Skeletal muscle tissue (tissue), 4 donors: ENCODE data around the gene TIMM8A. TPM values are rescaled to one million over a fixed set of nuclear protein-coding genes. Genes with fewer than 3 reads are reported as not detected.
"Not testable (repeated sequence)": the region's sequence is repeated elsewhere in the genome, so short reads cannot be mapped to it uniquely, and the experiment has no call there.

Experiments
- H3K27ac ChIP-seq: one replicate; pipeline ENCODE4 v1.7.0; 2013; ENCODE audit warnings: mild to moderate bottlenecking, low read depth, low read length, inconsistent platforms
- H3K27me3 ChIP-seq, 3 donors: one replicate each; pipeline ENCODE4 v1.7.0; 2013; ENCODE audit warnings: low read length in 3 of 3; ENCODE audit not compliant: control insufficient read depth in 3 of 3, insufficient read depth in 3 of 3
- H3K36me3 ChIP-seq, 3 donors: one replicate each; pipeline ENCODE4 v1.7.0; 2013; ENCODE audit warnings: low read length in 3 of 3; ENCODE audit not compliant: control insufficient read depth in 3 of 3, insufficient read depth in 3 of 3
- H3K4me1 ChIP-seq, 3 donors: one replicate each; pipeline ENCODE4 v1.7.0; 2013; ENCODE audit warnings: low read length in 3 of 3, mild to moderate bottlenecking in 3 of 3; ENCODE audit not compliant: control insufficient read depth in 3 of 3, insufficient read depth in 3 of 3
- H3K4me3 ChIP-seq, 3 donors: one replicate each; pipeline ENCODE4 v1.7.0; 2013; ENCODE audit warnings: low read length in 3 of 3
- H3K9ac ChIP-seq, 3 donors: one replicate each; pipeline ENCODE4 v1.7.0; 2013; ENCODE audit warnings: low read length in 3 of 3, mild to moderate bottlenecking in 3 of 3, moderate library complexity in 2 of 3, low read depth in 1 of 3
- H3K9me3 ChIP-seq, 3 donors: one replicate each; pipeline ENCODE4 v1.7.0; 2013; ENCODE audit warnings: low read length in 3 of 3; ENCODE audit not compliant: control insufficient read depth in 3 of 3
- total RNA-seq: library from RNA; depleted of rRNA; stranded (reverse); fragments of >200 nt; gene quantifications from one replicate; pipeline ENCODE4 v1.2.3, GENCODE V29; 2014
- donor health status: Osteomylitis.

The TIMM8A gene
- total RNA-seq, 1 donor from 2014 or later = 3.1 TPM

- Histone ChIP-seq H3K4me1 (no peaks in the 10 kb centered on the region), H3K9me3 (no peaks in the 10 kb centered on the region), H3K36me3 (no peaks in the 10 kb centered on the region), H3K4me3 (no peak overlapping the region), H3K9ac (no peak overlapping the region), H3K27ac (no peak overlapping the region), H3K27me3 (peaks cover 0 to 4% (median 3%) of the 10 kb centered on the region in 3 donors)
Observed at GRCh38 chrX:101360390-101360789, 11.8 kb upstream of the TIMM8A start.

DNA sequence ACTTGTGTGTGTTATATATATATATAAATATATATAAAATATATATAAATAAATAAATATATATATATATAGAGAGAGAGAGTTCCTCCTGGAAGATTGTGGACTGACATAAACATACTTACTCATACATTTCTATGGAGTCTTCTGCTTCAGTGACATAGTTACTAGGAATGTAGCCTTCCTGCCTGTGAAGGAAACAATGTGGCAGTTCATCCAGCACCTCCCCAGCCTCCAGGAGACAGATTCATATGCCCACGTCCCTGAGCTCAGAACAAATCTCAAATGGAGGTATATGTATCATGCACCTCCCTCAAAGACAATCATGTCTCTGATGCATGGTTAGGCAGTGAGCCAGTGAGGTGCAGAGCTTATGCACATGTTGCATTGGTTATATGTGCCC lies 11.4 kb upstream of the TIMM8A start:
- Histone ChIP-seq H3K27me3 (peaks cover 0 to 4% (median 3%) of the 10 kb centered on the region in 3 donors), H3K9ac (no peak overlapping the region), H3K27ac (no peak overlapping the region), H3K36me3 (no peaks in the 10 kb centered on the region), H3K9me3 (no peaks in the 10 kb centered on the region), H3K4me1 (no peaks in the 10 kb centered on the region), H3K4me3 (no peak overlapping the region)

DNA sequence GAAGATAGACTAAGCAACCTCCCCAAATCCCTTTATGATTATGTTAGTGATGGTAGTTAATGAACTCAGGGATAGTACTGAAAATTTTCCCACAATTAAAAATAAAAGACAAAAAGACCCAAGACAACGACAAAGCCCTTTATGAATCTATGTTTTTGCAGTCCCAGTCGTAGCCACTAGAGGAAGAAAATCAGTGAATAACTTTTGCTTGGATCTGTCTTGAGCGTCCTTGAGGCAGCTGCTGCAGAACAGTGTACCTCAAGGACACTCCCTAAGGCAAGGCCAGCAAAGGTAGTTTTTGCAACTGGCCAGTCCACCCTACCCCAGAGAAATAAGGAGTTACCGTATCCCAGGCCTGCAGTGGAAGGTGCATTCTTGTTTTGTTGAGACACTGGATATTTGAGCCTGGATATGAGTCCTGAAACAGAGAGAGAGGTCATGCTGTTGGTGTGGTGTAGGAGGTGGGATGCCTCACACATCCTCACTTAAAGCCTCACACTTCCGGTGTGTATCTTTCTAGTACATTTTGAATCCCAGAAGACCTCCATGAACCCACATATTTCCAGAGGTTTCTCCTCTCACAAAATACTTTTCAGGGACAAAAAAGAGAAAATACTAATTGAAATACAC lies 8.7 kb upstream of the TIMM8A start:
- Histone ChIP-seq H3K27me3 (peaks cover 0 to 4% (median 3%) of the 10 kb centered on the region in 3 donors), H3K27ac (no peak overlapping the region), H3K4me3 (no peak overlapping the region)

GRCh38 chrX:101349193-101349562 lies 636 bp upstream of the TIMM8A start:
- Histone ChIP-seq H3K9ac (peak overlapping the region; percentile 72 to 84 (median 74)), H3K4me1 (peaks cover 0 to 6% (median 4%) of the 10 kb centered on the region in 3 donors), H3K36me3 (no peaks in the 10 kb centered on the region), H3K27me3 (no peaks in the 10 kb centered on the region), H3K4me3 (peak overlapping the region; percentile 87 to 90 (median 87)), H3K9me3 (no peaks in the 10 kb centered on the region), H3K27ac (no peak overlapping the region)

More for the DNA sequence above, 8.7 kb upstream of the TIMM8A start:
- Histone ChIP-seq H3K9me3 (no peaks in the 10 kb centered on the region), H3K36me3 (no peaks in the 10 kb centered on the region), H3K4me1 (no peaks in the 10 kb centered on the region), H3K9ac (no peak overlapping the region)

GRCh38 chrX:101347859-101348451 lies 587 bp downstream of the TIMM8A start:
- Histone ChIP-seq H3K27me3 (no peaks in the 10 kb centered on the region), H3K9ac (peak overlapping the region; percentile 72 to 84 (median 74)), H3K4me3 (peak overlapping the region; percentile 87 to 90 (median 87)), H3K36me3 (no peaks in the 10 kb centered on the region), H3K9me3 (no peaks in the 10 kb centered on the region), H3K4me1 (peaks cover 0 to 6% (median 4%) of the 10 kb centered on the region in 3 donors), H3K27ac (peak overlapping the region; percentile 68)

DNA sequence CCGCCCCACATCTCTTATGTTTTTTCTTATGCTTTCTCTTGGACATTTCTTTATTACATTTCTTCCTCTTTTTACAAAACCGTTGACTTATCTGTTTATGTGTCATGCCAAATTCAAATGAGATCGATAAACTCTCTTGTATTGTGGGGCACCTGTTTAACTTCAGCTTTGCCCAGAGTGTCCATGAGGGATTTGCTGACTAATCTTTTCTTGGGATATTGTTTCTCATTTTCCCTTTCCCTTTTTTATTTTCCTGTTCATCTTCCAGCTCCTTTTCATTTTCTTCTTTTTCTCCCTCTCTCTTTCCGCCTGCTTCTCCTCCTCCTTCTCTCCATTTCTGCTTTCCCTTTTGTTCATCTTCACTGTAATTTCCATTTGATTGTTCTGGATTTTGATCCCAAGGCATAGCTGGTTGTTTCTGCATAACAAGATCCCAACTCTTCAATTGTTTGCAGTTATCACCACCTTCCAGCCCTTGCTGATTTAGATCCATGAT lies 10.7 kb downstream of the TIMM8A start:
- no peaks in the 10 kb centered on the region for H3K9me3 ChIP-seq
- no peak overlapping the region for H3K27ac ChIP-seq
- H3K36me3 ChIP-seq = no peaks in the 10 kb centered on the region
- H3K27me3 ChIP-seq = no peaks in the 10 kb centered on the region
- no peak overlapping the region for H3K9ac ChIP-seq
- H3K4me1 ChIP-seq = no peaks in the 10 kb centered on the region
- no peak overlapping the region for H3K4me3 ChIP-seq

- not testable (repeated sequence) for H3K4me3 ChIP-seq, H3K36me3 ChIP-seq, H3K4me1 ChIP-seq, H3K9me3 ChIP-seq, H3K27me3 ChIP-seq, H3K9ac ChIP-seq, H3K27ac ChIP-seq
Observed at GRCh38 chrX:101334310-101334709, 14.2 kb downstream of the TIMM8A start.

- not testable (repeated sequence) for H3K9me3 ChIP-seq, H3K9ac ChIP-seq, H3K4me1 ChIP-seq, H3K27ac ChIP-seq, H3K4me3 ChIP-seq, H3K36me3 ChIP-seq, H3K27me3 ChIP-seq
Observed at GRCh38 chrX:101326600-101326999, 21.9 kb downstream of the TIMM8A start.

- H3K36me3 ChIP-seq = no peaks in the 10 kb centered on the region
- no peaks in the 10 kb centered on the region for H3K4me1 ChIP-seq
- no peaks in the 10 kb centered on the region for H3K27me3 ChIP-seq
- no peak overlapping the region for H3K4me3 ChIP-seq
- no peaks in the 10 kb centered on the region for H3K9me3 ChIP-seq
- H3K27ac ChIP-seq = no peak overlapping the region
- H3K9ac ChIP-seq = no peak overlapping the region
Observed at GRCh38 chrX:101303790-101304189, 44.8 kb downstream of the TIMM8A start.
